Osteocyte (in vitro differentiated cells): Measurements from ENCODE around the gene PPFIA3. TPM values are rescaled to one million over a fixed set of nuclear protein-coding genes. Genes with fewer than 3 reads are reported as not detected.

Source experiments
- DNase-seq: peaks from one replicate; pipeline ENCODE4 v3.0.0; 2021; ENCODE audit warnings: mixed read lengths; ENCODE audit not compliant: unreplicated experiment; ENCODE audit errors: extremely low spot score
- H3K27ac Mint-ChIP-seq: one replicate; pipeline ENCODE4 v1.8.0; 2021; ENCODE audit warnings: mild to moderate bottlenecking, mixed read lengths; ENCODE audit not compliant: unreplicated experiment
- H3K27me3 Mint-ChIP-seq: one replicate; pipeline ENCODE4 v1.8.0; 2021; ENCODE audit warnings: mixed read lengths; ENCODE audit not compliant: unreplicated experiment
- H3K36me3 Mint-ChIP-seq: one replicate; pipeline ENCODE4 v1.8.0; 2021; ENCODE audit warnings: mixed read lengths; ENCODE audit not compliant: unreplicated experiment
- H3K4me1 Mint-ChIP-seq: one replicate; pipeline ENCODE4 v1.8.0; 2021; ENCODE audit warnings: mixed read lengths; ENCODE audit not compliant: unreplicated experiment
- H3K4me3 Mint-ChIP-seq: one replicate; pipeline ENCODE4 v1.8.0; 2021; ENCODE audit warnings: mild to moderate bottlenecking, moderate library complexity, mixed read lengths; ENCODE audit not compliant: unreplicated experiment
- H3K9me3 Mint-ChIP-seq: one replicate; pipeline ENCODE4 v1.8.0; 2021; ENCODE audit warnings: mixed read lengths; ENCODE audit not compliant: unreplicated experiment
- CTCF ChIP-seq: fragments of 200-600 bp; sonication (generic); IDR thresholded peaks from 2 replicates; pipeline ENCODE4 v1.5.0; 2021; ENCODE audit warnings: antibody characterized with exemption, mild to moderate bottlenecking, moderate library complexity
- total RNA-seq: library from RNA; stranded (reverse); gene quantifications from 2 replicates; pipeline ENCODE4 v1.2.1, GENCODE V29; 2021

PPFIA3 gene
- total RNA-seq, 1 donor from 2014 or later: 6.6 TPM

- Mint-ChIP-seq H3K36me3 (peaks cover 4% of the 10 kb centered on the region), H3K4me3 (peak within 1 kb of the TSS; percentile 84), H3K27me3 (no peaks in the 10 kb centered on the region), H3K27ac (peak within 1 kb of the TSS; percentile 71), H3K4me1 (peaks cover 27% of the 10 kb centered on the region), H3K9me3 (no peaks in the 10 kb centered on the region)
- peak; percentile 55 for TF ChIP-seq CTCF
- peak; percentile 92 for DNase-seq
These were observed 5.3 kb upstream of the PPFIA3 start, which contains the start of gene LIN7B for GRCh38 chr19:49113762-49114629. TSS of gene LIN7B (plus strand) at chr19:49114370. CDS start at chr19:49114405, 35 bp downstream.

- Mint-ChIP-seq H3K4me3 (peak overlapping the region; percentile 73), H3K27ac (peak overlapping the region; percentile 44), H3K4me1 (peaks cover 27% of the 10 kb centered on the region), H3K36me3 (no peaks in the 10 kb centered on the region), H3K9me3 (no peaks in the 10 kb centered on the region), H3K27me3 (no peaks in the 10 kb centered on the region)
- no peak for TF ChIP-seq CTCF
- no peak for DNase-seq
These were observed 4.5 kb upstream of the PPFIA3 start for GRCh38 chr19:49114630-49115363.

GRCh38 chr19:49116544-49116943 is 2.8 kb upstream of the PPFIA3 start:
- no peaks in the 10 kb centered on the region for H3K36me3 Mint-ChIP-seq
- peak overlapping the region; percentile 20 for H3K4me3 Mint-ChIP-seq
- TF ChIP-seq CTCF: no peak
- no peak for DNase-seq
- no peaks in the 10 kb centered on the region for H3K27me3 Mint-ChIP-seq
- H3K27ac Mint-ChIP-seq: no peak overlapping the region
- no peaks in the 10 kb centered on the region for H3K9me3 Mint-ChIP-seq
- H3K4me1 Mint-ChIP-seq: peaks cover 32% of the 10 kb centered on the region

GRCh38 chr19:49117677-49118564 is 1.4 kb upstream of the PPFIA3 start:
- no peak for DNase-seq
- no peaks in the 10 kb centered on the region for H3K36me3 Mint-ChIP-seq
- no peaks in the 10 kb centered on the region for H3K27me3 Mint-ChIP-seq

More at GRCh38 chr19:49117677-49118564, 1.4 kb upstream of the PPFIA3 start:
- Mint-ChIP-seq H3K27ac (peak overlapping the region; percentile 84), H3K4me1 (peaks cover 30% of the 10 kb centered on the region), H3K4me3 (peak overlapping the region; percentile 80), H3K9me3 (no peaks in the 10 kb centered on the region)
- no peak for TF ChIP-seq CTCF
